Colonic mucosa (tissue), 4 donors: ENCODE results near the gene CLIP4. TPM values are rescaled to one million over a fixed set of nuclear protein-coding genes. Genes with fewer than 3 reads are reported as not detected.

ENCODE experiments used
- DNase-seq: peaks from one replicate; pipeline ENCODE4 v3.0.0-alpha.2; 2020
- H3K27ac ChIP-seq: fragments of 200-600 bp; one replicate; pipeline ENCODE4 v1.8.0; 2021
- H3K27me3 ChIP-seq: fragments of 200-600 bp; one replicate; pipeline ENCODE4 v1.8.0; 2021
- H3K36me3 ChIP-seq: fragments of 200-600 bp; one replicate; pipeline ENCODE4 v1.8.0; 2021
- H3K4me1 ChIP-seq: fragments of 200-600 bp; one replicate; pipeline ENCODE4 v1.8.0; 2021; ENCODE audit warnings: mild to moderate bottlenecking
- H3K4me3 ChIP-seq: fragments of 200-600 bp; one replicate; pipeline ENCODE4 v1.8.0; 2021
- H3K9ac ChIP-seq, 2 donors: one replicate each; pipeline ENCODE4 v1.7.0; 2013; ENCODE audit warnings: control low read depth in 2 of 2, low read depth in 2 of 2, low read length in 2 of 2
- H3K9me3 ChIP-seq: fragments of 200-600 bp; one replicate; pipeline ENCODE4 v1.8.0; 2021
- intact Hi-C: fragments of 100-400 bp; cut with DNase I; formaldehyde crosslinking; loops from one replicate; pipeline ENCODE4 v1.14.1; 2022
- total RNA-seq, 2 donors: library from RNA; stranded (reverse); fragmentation: NEBNext Ultra II Directional in 1 of 2; extraction: Animal tissue kit (Norgen Biotek cat#: 25700) in 1 of 2; gene quantifications; one replicate each; pipeline ENCODE4 v1.2.1, GENCODE V29; 2021
- TF ChIP-seq, protein P1 (sequence below): fragments of 200-600 bp; IDR thresholded peaks from one replicate; pipeline ENCODE4 v1.8.0; 2022; ENCODE audit warnings: antibody characterized with exemption, mild to moderate bottlenecking
- donor health status: healthy.
- donor health status: DM: no; HTN: no; CAD: no.
- donor health status: DM: no; HTN: no; CAD: no.

CLIP4 gene
- total RNA-seq, 2 donors from 2014 or later = 2.1 to 7.7 TPM

- Histone ChIP-seq H3K9me3 (no peaks in the 10 kb centered on the region), H3K4me3 (no peak overlapping the region), H3K9ac (no peak overlapping the region), H3K4me1 (no peaks in the 10 kb centered on the region), H3K27me3 (no peaks in the 10 kb centered on the region), H3K36me3 (no peaks in the 10 kb centered on the region), H3K27ac (no peak overlapping the region)
- intact Hi-C loops = no loop called here
- DNase-seq = no peak
- TF ChIP-seq, protein P1, sequence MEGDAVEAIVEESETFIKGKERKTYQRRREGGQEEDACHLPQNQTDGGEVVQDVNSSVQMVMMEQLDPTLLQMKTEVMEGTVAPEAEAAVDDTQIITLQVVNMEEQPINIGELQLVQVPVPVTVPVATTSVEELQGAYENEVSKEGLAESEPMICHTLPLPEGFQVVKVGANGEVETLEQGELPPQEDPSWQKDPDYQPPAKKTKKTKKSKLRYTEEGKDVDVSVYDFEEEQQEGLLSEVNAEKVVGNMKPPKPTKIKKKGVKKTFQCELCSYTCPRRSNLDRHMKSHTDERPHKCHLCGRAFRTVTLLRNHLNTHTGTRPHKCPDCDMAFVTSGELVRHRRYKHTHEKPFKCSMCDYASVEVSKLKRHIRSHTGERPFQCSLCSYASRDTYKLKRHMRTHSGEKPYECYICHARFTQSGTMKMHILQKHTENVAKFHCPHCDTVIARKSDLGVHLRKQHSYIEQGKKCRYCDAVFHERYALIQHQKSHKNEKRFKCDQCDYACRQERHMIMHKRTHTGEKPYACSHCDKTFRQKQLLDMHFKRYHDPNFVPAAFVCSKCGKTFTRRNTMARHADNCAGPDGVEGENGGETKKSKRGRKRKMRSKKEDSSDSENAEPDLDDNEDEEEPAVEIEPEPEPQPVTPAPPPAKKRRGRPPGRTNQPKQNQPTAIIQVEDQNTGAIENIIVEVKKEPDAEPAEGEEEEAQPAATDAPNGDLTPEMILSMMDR = no peak
Measured at GRCh38 chr2:29189052-29189451, 73.8 kb downstream of the CLIP4 start.

- Histone ChIP-seq H3K4me1 (no peaks in the 10 kb centered on the region), H3K27ac (no peak overlapping the region), H3K36me3 (no peaks in the 10 kb centered on the region), H3K27me3 (no peaks in the 10 kb centered on the region), H3K4me3 (no peak overlapping the region), H3K9me3 (no peaks in the 10 kb centered on the region), H3K9ac (no peak overlapping the region)
- intact Hi-C loops = loop anchor here (10.0 kb wide), 1 partner anchor 367 kb away; no protein-coding TSS in a partner anchor
- DNase-seq = no peak
- TF ChIP-seq, protein P1 = no peak
Measured at GRCh38 chr2:29191817-29192216, 76.6 kb downstream of the CLIP4 start.

GRCh38 chr2:29192526-29192925, 77.3 kb downstream of the CLIP4 start:
- Histone ChIP-seq H3K27me3 (no peaks in the 10 kb centered on the region), H3K27ac (no peak overlapping the region), H3K4me3 (no peak overlapping the region), H3K36me3 (no peaks in the 10 kb centered on the region), H3K9me3 (no peaks in the 10 kb centered on the region), H3K4me1 (no peaks in the 10 kb centered on the region), H3K9ac (no peak overlapping the region)
- TF ChIP-seq, protein P1 = no peak
- intact Hi-C loops = loop anchor here (10.0 kb wide), 1 partner anchor 368 kb away; no protein-coding TSS in a partner anchor
- no peak for DNase-seq

DNA sequence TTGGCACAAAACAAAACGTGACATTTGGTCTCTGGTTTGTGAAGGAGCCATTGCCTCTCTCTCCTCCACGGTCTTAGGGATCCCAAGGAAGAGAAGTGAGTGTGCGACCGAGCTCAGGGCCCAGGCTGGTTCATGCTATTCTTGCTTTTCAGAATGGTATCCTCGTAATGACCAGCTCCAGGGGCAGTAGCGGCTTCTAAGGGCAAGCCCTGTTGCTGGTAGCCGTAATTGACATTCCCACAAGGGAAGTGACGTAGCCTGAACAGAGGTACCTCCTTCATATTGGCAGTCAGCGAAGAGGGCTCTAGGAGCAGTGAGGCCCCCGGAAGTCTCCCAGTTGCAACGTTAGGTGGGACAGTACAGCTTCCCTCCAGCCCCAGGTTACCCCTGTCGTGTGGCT, 77.9 kb downstream of the CLIP4 start:
- no peak overlapping the region for H3K9ac ChIP-seq
- no peaks in the 10 kb centered on the region for H3K4me1 ChIP-seq
- H3K9me3 ChIP-seq = no peaks in the 10 kb centered on the region
- no peaks in the 10 kb centered on the region for H3K27me3 ChIP-seq
- TF ChIP-seq, protein P1 = no peak
- H3K27ac ChIP-seq = no peak overlapping the region
- H3K4me3 ChIP-seq = no peak overlapping the region
- no peaks in the 10 kb centered on the region for H3K36me3 ChIP-seq
- intact Hi-C loops = loop anchor here (10.0 kb wide), 1 partner anchor 368 kb away; no protein-coding TSS in a partner anchor
- no peak for DNase-seq

DNA sequence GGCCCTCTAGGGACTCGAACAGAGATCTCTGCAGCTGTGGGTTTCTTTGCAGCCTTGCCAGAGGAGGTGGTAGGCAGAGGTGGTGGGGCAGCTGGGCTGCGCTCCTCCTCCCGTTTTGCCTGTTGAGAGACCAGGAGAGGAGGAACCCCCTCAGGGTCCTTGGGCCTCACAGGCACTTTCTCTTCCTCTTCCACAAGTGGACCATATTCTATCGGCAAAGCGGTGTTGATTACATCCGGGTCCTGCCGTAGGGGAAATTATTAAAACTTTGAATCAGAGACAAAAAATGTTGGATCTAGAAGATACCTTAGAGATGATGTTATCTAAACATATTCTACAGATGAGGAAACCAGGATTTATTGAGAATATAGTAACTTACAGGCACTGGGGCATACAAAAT, 78.5 kb downstream of the CLIP4 start:
- H3K4me1 ChIP-seq = no peaks in the 10 kb centered on the region
- DNase-seq = no peak
- no peaks in the 10 kb centered on the region for H3K27me3 ChIP-seq
- intact Hi-C loops = loop anchor here (10.0 kb wide), 1 partner anchor 369 kb away; no protein-coding TSS in a partner anchor
- no peaks in the 10 kb centered on the region for H3K9me3 ChIP-seq
- no peak overlapping the region for H3K27ac ChIP-seq
- H3K36me3 ChIP-seq = no peaks in the 10 kb centered on the region
- H3K4me3 ChIP-seq = no peak overlapping the region
- no peak overlapping the region for H3K9ac ChIP-seq
- TF ChIP-seq, protein P1 = no peak
